Mucosa of stomach (tissue), 1 donor: Measurements from ENCODE around the gene ARCN1.

Experiments used
- H3K27me3 ChIP-seq: one replicate; pipeline ENCODE4 v1.7.0; 2013; ENCODE audit warnings: mild to moderate bottlenecking, low read length; ENCODE audit not compliant: control insufficient read depth, insufficient read depth
- H3K36me3 ChIP-seq: one replicate; pipeline ENCODE4 v1.7.0; 2013; ENCODE audit warnings: low read length; ENCODE audit not compliant: control insufficient read depth, insufficient read depth
- H3K4me1 ChIP-seq: one replicate; pipeline ENCODE4 v1.7.0; 2013; ENCODE audit warnings: mild to moderate bottlenecking, low read length; ENCODE audit not compliant: control insufficient read depth, insufficient read depth
- H3K4me3 ChIP-seq: one replicate; pipeline ENCODE4 v1.7.0; 2013; ENCODE audit warnings: low read length
- H3K9ac ChIP-seq: one replicate; pipeline ENCODE4 v1.7.0; 2013; ENCODE audit warnings: mild to moderate bottlenecking, low read length, moderate library complexity
- H3K9me3 ChIP-seq: one replicate; pipeline ENCODE4 v1.7.0; 2013; ENCODE audit warnings: mild to moderate bottlenecking, low read length, moderate library complexity; ENCODE audit not compliant: control insufficient read depth
- donor health status: Pancreatic carcinoma.

Gene ARCN1

DNA sequence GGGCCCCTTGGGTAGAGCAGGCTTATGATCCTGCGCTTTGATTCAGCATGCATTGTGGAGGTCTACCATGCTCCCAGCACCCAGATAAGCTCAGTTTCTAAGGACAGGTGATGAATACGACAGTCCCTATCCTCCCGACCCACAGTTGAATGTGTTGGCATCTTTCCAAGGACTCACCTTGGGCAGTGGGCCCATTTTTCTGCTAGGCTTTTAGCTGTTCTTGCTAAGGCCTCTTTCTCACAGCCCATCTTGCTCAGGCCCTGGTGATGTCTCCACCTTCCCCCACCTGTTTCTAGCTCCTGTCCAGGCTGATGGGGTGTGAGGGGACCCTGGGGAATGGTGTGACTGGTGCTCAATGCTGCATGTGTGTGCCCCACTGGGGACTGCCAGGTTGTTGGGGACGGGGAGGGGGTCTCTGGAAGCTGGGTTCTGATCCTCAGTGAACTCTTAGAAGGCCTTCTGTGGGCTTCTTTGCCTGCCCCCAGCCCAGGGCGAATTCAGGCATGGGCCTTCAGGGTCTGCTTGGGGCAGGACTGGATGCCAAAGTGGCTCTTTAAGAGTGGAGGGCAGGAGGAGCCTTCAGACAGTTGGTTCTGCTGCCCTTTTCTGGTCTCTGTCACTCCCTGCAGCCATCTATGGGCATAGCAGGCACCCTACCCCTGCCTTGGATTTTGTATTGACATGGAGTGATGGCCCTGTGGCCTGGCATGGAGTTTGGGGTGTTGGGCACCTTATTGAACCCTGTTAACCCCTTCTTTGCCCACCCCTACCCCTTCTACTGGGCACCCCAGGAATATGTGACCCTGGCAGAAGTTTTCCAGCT lies 68.3 kb downstream of the ARCN1 start:
- peaks cover 20% of the 10 kb centered on the region for H3K4me1 ChIP-seq
- H3K36me3 ChIP-seq: peaks cover 7% of the 10 kb centered on the region
- no peaks in the 10 kb centered on the region for H3K9me3 ChIP-seq
- no peak overlapping the region for H3K4me3 ChIP-seq
- H3K27me3 ChIP-seq: no peaks in the 10 kb centered on the region
- H3K9ac ChIP-seq: no peak overlapping the region

DNA sequence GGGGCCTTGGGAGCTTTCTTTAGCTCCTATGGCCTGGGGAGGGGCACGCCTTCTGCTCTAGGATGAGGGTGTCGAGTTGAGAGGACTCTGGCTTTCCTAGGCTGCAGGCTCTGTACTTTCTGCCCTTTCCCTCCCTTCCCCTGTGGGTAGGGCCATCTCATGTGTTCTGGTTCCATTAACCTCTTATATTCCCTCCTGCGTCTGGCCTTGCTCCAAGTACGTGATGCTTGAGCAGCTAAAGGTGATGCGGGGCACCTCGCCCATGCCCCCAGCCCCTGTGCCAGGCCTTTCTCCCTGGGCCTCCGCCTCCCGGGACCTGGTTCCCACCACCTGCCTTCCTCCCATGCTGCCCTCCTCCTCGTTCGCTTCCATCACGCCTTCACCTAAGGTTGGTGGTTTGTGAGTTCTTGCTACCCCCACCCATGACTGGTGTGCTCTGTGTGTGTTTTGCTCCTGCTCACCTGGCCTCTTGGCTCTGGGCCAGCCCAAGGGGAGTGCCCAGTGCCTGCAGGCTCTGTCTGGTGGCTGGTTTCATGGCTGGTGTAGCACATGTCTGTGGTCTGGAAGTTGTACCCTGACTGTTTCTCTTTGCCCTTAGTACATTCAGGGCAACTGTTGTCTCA lies 69.3 kb downstream of the ARCN1 start:
- peaks cover 14% of the 10 kb centered on the region for H3K4me1 ChIP-seq
- no peaks in the 10 kb centered on the region for H3K9me3 ChIP-seq
- no peak overlapping the region for H3K4me3 ChIP-seq
- H3K27me3 ChIP-seq: no peaks in the 10 kb centered on the region
- H3K9ac ChIP-seq: no peak overlapping the region
- H3K36me3 ChIP-seq: peaks cover 7% of the 10 kb centered on the region

- H3K4me3 ChIP-seq: no peak overlapping the region
- H3K4me1 ChIP-seq: peaks cover 14% of the 10 kb centered on the region
- H3K27me3 ChIP-seq: no peaks in the 10 kb centered on the region
- H3K9ac ChIP-seq: no peak overlapping the region
- H3K36me3 ChIP-seq: peaks cover 7% of the 10 kb centered on the region
- H3K9me3 ChIP-seq: no peaks in the 10 kb centered on the region
These were observed 71.2 kb downstream of the ARCN1 start for GRCh38 chr11:118643142-118643994.

GRCh38 chr11:118643995-118644345 lies 71.8 kb downstream of the ARCN1 start:
- Histone ChIP-seq H3K4me3 (no peak overlapping the region), H3K4me1 (peaks cover 14% of the 10 kb centered on the region), H3K36me3 (peaks cover 7% of the 10 kb centered on the region), H3K9me3 (no peaks in the 10 kb centered on the region), H3K9ac (no peak overlapping the region), H3K27me3 (no peaks in the 10 kb centered on the region)

DNA sequence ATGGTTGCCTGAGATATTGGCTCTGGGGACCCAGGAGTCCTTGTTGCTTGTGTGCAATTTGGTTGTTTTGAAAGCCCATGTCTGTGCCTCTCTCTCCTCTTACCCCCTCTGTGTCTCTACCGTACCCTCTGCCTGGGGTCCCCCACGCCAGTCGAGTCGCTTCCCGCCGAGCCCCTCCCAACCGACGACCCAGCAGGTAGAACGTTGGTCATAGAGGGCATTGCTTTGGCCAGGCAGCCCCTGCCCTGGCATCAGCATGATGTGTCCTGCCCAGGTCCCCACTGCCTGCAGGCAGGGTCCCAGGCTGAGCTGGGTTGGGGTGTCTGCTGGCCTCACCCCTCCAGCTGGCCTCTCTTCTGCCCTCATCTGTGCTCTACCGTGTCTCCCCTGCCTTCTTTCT lies 72.3 kb downstream of the ARCN1 start:
- H3K4me1 ChIP-seq: peaks cover 14% of the 10 kb centered on the region
- no peaks in the 10 kb centered on the region for H3K9me3 ChIP-seq
- no peak overlapping the region for H3K4me3 ChIP-seq
- no peaks in the 10 kb centered on the region for H3K27me3 ChIP-seq
- H3K36me3 ChIP-seq: peaks cover 7% of the 10 kb centered on the region
- no peak overlapping the region for H3K9ac ChIP-seq

DNA sequence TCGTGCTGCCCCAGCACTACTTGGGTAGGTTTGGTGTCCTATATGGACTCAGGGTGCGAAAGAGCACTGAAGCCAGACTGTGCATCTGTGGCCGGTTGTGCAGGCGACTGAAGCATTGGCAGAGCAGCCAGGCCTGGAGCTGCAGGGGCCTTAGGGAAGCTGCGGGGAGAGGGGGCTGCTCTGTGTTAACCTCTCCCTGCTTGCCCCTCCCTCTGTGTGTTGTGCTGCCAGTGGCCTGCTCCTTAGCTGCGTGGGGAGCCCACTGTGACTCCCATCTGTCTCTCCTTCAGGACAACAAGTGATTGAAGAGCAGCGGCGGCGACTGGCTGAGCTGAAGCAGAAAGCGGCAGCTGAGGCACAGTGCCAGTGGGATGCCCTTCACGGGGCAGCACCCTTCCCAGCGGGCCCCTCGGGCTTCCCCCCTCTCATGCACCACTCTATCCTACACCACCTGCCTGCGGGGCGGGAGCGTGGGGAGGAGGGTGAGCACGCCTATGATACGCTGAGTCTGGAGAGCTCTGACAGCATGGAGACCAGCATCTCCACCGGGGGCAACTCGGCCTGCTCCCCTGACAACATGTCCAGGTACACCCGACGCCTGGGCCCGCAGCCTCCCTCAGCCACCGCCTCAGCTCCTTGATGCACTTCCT lies 73.0 kb downstream of the ARCN1 start:
- H3K9ac ChIP-seq: no peak overlapping the region
- peaks cover 7% of the 10 kb centered on the region for H3K36me3 ChIP-seq
- H3K4me1 ChIP-seq: peaks cover 18% of the 10 kb centered on the region
- H3K4me3 ChIP-seq: no peak overlapping the region
- H3K9me3 ChIP-seq: no peaks in the 10 kb centered on the region
- no peaks in the 10 kb centered on the region for H3K27me3 ChIP-seq

- H3K36me3 ChIP-seq: peaks cover 13% of the 10 kb centered on the region
- no peak overlapping the region for H3K9ac ChIP-seq
- no peak overlapping the region for H3K4me3 ChIP-seq
- no peaks in the 10 kb centered on the region for H3K27me3 ChIP-seq
- no peaks in the 10 kb centered on the region for H3K9me3 ChIP-seq
- H3K4me1 ChIP-seq: peaks cover 11% of the 10 kb centered on the region
These were observed 74.2 kb downstream of the ARCN1 start for GRCh38 chr11:118646393-118646792.

DNA sequence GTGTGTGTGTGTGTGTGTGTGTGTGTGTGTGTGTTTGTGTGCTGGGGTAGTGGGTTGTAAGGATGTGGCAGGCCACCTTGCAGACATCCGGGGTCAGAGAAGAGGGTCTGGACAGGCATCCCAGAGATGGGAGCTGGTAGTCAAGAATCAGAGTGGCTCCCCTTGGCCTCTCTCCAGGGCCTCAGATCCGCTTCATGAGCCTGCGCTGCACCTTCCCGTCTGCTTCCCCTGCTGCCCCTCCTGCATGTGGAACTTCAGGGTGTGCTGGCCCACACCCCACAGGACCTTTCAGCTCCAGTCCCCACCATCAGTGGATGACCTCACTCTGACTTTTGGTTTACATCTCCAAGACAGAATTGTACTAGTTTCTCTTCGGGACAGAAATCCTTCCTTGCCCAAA lies 76.1 kb downstream of the ARCN1 start:
- no peaks in the 10 kb centered on the region for H3K27me3 ChIP-seq
- no peak overlapping the region for H3K4me3 ChIP-seq
- H3K9ac ChIP-seq: no peak overlapping the region
- peaks cover 4% of the 10 kb centered on the region for H3K4me1 ChIP-seq
- H3K9me3 ChIP-seq: no peaks in the 10 kb centered on the region
- H3K36me3 ChIP-seq: peaks cover 8% of the 10 kb centered on the region

GRCh38 chr11:118649941-118650340 lies 77.7 kb downstream of the ARCN1 start:
- Histone ChIP-seq H3K9me3 (no peaks in the 10 kb centered on the region), H3K4me1 (peaks cover 4% of the 10 kb centered on the region), H3K36me3 (peaks cover 7% of the 10 kb centered on the region), H3K9ac (no peak overlapping the region), H3K4me3 (no peak overlapping the region), H3K27me3 (no peaks in the 10 kb centered on the region)

- H3K4me3 ChIP-seq: no peak overlapping the region
- peaks cover 4% of the 10 kb centered on the region for H3K4me1 ChIP-seq
- no peaks in the 10 kb centered on the region for H3K27me3 ChIP-seq
- H3K36me3 ChIP-seq: peaks cover 8% of the 10 kb centered on the region
- no peak overlapping the region for H3K9ac ChIP-seq
- H3K9me3 ChIP-seq: no peaks in the 10 kb centered on the region
These were observed 78.2 kb downstream of the ARCN1 start for GRCh38 chr11:118650366-118650765.

DNA sequence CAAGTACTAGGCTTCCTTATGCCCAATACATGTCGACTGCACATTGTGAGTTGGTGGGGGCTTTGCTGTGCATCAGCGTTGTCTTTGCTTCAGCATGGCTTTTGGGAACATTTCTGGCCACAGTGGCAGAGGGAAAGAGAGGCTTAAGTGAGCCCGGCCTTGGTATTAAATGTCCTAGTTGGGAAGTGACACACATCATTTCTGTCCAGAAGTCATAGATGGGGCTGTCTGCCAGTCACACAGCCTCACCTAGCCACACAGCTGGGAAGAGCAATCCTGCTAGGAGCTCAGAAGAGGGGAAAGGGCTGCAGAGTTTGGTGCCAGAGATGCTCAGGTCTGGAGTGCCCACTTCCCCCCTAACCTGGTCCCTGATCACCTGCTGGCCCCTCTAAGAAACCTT lies 79.6 kb downstream of the ARCN1 start:
- Histone ChIP-seq H3K9ac (no peak overlapping the region), H3K4me1 (peaks cover 4% of the 10 kb centered on the region), H3K36me3 (peaks cover 12% of the 10 kb centered on the region)

More for the DNA sequence above, 79.6 kb downstream of the ARCN1 start:
- no peaks in the 10 kb centered on the region for H3K9me3 ChIP-seq
- no peak overlapping the region for H3K4me3 ChIP-seq
- no peaks in the 10 kb centered on the region for H3K27me3 ChIP-seq
